GM18873 (cell line): ENCODE measurements around the gene SLC22A15.

Experiments
- ATAC-seq: cut with Tn5 transposase; IDR thresholded peaks from one replicate; pipeline ENCODE4 v1.9.1; 2021; ENCODE audit warnings: mild to moderate bottlenecking, moderate library complexity, moderate number of reproducible peaks; ENCODE audit not compliant: unreplicated experiment, low FRiP score

The SLC22A15 gene

GRCh38 chr1:116096013-116096618, 119.8 kb downstream of the SLC22A15 start:
- ATAC-seq = no peak

- no peak for ATAC-seq
These were observed 121.3 kb downstream of the SLC22A15 start for GRCh38 chr1:116097626-116098025.

GRCh38 chr1:116099379-116099778, 123.1 kb downstream of the SLC22A15 start:
- ATAC-seq = no peak

GRCh38 chr1:116099919-116100318, 123.6 kb downstream of the SLC22A15 start:
- no peak for ATAC-seq

GRCh38 chr1:116104667-116105066, 128.4 kb downstream of the SLC22A15 start:
- no peak for ATAC-seq

- no peak for ATAC-seq
These were observed 129.7 kb downstream of the SLC22A15 start for GRCh38 chr1:116105996-116106395.

GRCh38 chr1:116106646-116107045, 130.3 kb downstream of the SLC22A15 start:
- ATAC-seq = no peak

GRCh38 chr1:116107371-116107770, 131.1 kb downstream of the SLC22A15 start:
- no peak for ATAC-seq

GRCh38 chr1:116110567-116111523, 134.5 kb downstream of the SLC22A15 start, which contains the start of gene MAB21L3:
TSS of gene MAB21L3 (plus strand) at chr1:116111399. CDS start at chr1:116112616, 1,217 bp downstream.
- peak; percentile 56 for ATAC-seq

- no peak for ATAC-seq
These were observed 135.3 kb downstream of the SLC22A15 start for GRCh38 chr1:116111524-116112021.

GRCh38 chr1:116112388-116113140, 136.3 kb downstream of the SLC22A15 start:
- ATAC-seq = no peak

GRCh38 chr1:116113615-116114014, 137.3 kb downstream of the SLC22A15 start:
- no peak for ATAC-seq

GRCh38 chr1:116115476-116116439, 139.4 kb downstream of the SLC22A15 start:
- ATAC-seq = no peak

- no peak for ATAC-seq
These were observed 142.2 kb downstream of the SLC22A15 start for GRCh38 chr1:116118471-116118870.
